K562 (cell line): Measurements from ENCODE around the gene PDZRN4. TPM values are rescaled to one million over a fixed set of nuclear protein-coding genes. Genes with fewer than 3 reads are reported as not detected.

ENCODE experiments used
- ATAC-seq: fragments of 200-7000 bp; cut with Tn5 transposase; 3 replicates; pipeline ENCODE4 v1.9.1; 2020; ENCODE audit warnings: moderate library complexity
- BruUV-seq: library from RNA; stranded (reverse); fragments of 400-500 nt; replicated peaks from 2 replicates; lab custom pipeline; 2021; lab: Mats Ljungman, UMichigan
- CTCF ChIA-PET: fragments of 300-600 bp; formaldehyde crosslinking; extraction: SDS; loops from one replicate; lab custom pipeline; 2021; ENCODE audit warnings: low intra/inter-chr PET ratio; lab: Yijun Ruan, JAX
- POLR2A ChIA-PET: fragments of 300-600, 350-650 bp; sonication (Branson Sonifier 250); formaldehyde crosslinking; extraction: SDS; loops from one replicate; lab custom pipeline; 2021; ENCODE audit warnings: antibody characterized with exemption, inconsistent platforms; lab: Yijun Ruan, JAX
- DNase-seq, 4 experiments: peaks; one replicate each; pipeline versions ENCODE4 v3.0.0 to v3.0.0-alpha.2; 2011 to 2018; ENCODE audit warnings: low spot score in 3 of 4, mixed read lengths in 3 of 4; ENCODE audit errors: extremely low read depth in 1 of 4
- FAIRE-seq: peaks from 2 replicates; lab custom pipeline; 2011; peaks lifted over from hg19 to GRCh38; lab: Jason Lieb, UNC
- H2AFZ ChIP-seq: 2 replicates; pipeline ENCODE4 v1.6.0; 2011; ENCODE audit warnings: low read depth, low read length, control low read depth, inconsistent platforms
- H3K27ac ChIP-seq: fragments of 200-600 bp; 3 replicates; pipeline ENCODE4 v1.8.0; 2011; ENCODE audit warnings: low read depth, mild to moderate bottlenecking, control low read depth, inconsistent platforms, low read length, moderate library complexity, mixed read lengths; ENCODE audit errors: extremely low read depth
- H3K27me3 ChIP-seq, 2 experiments: fragments of 300-600 bp in 1 of 2; 2 replicates in 1 of 2; 3 replicates in 1 of 2; pipeline versions ENCODE4 v1.6.0 to v1.8.0; 2011; ENCODE audit warnings: inconsistent platforms in 2 of 2, low read length in 2 of 2, mild to moderate bottlenecking in 1 of 2, mixed read lengths in 1 of 2, moderate library complexity in 1 of 2; ENCODE audit not compliant: control insufficient read depth in 2 of 2, insufficient read depth in 2 of 2
- H3K36me3 ChIP-seq: fragments of 300-600 bp; 3 replicates; pipeline ENCODE4 v1.8.0; 2011; ENCODE audit warnings: mild to moderate bottlenecking, low read length, inconsistent platforms; ENCODE audit not compliant: control insufficient read depth, insufficient read depth
- H3K4me1 ChIP-seq, 2 experiments: fragments of 200-600 bp in 1 of 2; replicated peaks in 1 of 2; 2 replicates in 1 of 2; 3 replicates in 1 of 2; pipeline versions ENCODE4 v1.5.1 to v1.8.0; 2011; ENCODE audit warnings: inconsistent platforms in 2 of 2, low read length in 2 of 2, mild to moderate bottlenecking in 1 of 2, mixed read lengths in 1 of 2, moderate library complexity in 1 of 2; ENCODE audit not compliant: control insufficient read depth in 2 of 2, insufficient read depth in 2 of 2
- H3K4me2 ChIP-seq: 2 replicates; pipeline ENCODE4 v1.6.1; 2011; ENCODE audit warnings: low read length, control low read depth, inconsistent platforms, mixed read lengths; ENCODE audit not compliant: insufficient read depth
- H3K4me3 ChIP-seq: fragments of 200-600 bp; sonication (generic), shearing (Covaris generic); 2 replicates; pipeline ENCODE4 v1.5.1; 2016; ENCODE audit warnings: control low read depth, inconsistent platforms
- H3K79me2 ChIP-seq: fragments of 200-600 bp; 3 replicates; pipeline ENCODE4 v1.8.0; 2011; ENCODE audit warnings: low read length, inconsistent platforms; ENCODE audit not compliant: control insufficient read depth, insufficient read depth
- H3K9ac ChIP-seq, 2 experiments: 2 replicates each; pipeline versions ENCODE4 v1.6.0 to v1.6.1; 2011; ENCODE audit warnings: low read depth in 2 of 2, low read length in 2 of 2, control low read depth in 1 of 2, inconsistent platforms in 1 of 2, mild to moderate bottlenecking in 1 of 2, mixed read lengths in 1 of 2; ENCODE audit not compliant: insufficient read depth in 1 of 2
- H3K9me1 ChIP-seq: one replicate; pipeline ENCODE4 v1.6.0; 2011; ENCODE audit warnings: inconsistent platforms, mild to moderate bottlenecking, low read length, moderate library complexity; ENCODE audit not compliant: control insufficient read depth, insufficient read depth
- H3K9me3 ChIP-seq: replicated peaks from 2 replicates; pipeline ENCODE4 v1.5.1; 2011; ENCODE audit warnings: low read depth, low read length, inconsistent platforms; ENCODE audit not compliant: control insufficient read depth, insufficient read depth
- H4K20me1 ChIP-seq: replicated peaks from 2 replicates; pipeline ENCODE4 v1.6.1; 2011; ENCODE audit warnings: low read length, inconsistent platforms, mixed read lengths; ENCODE audit not compliant: control insufficient read depth, insufficient read depth
- ATF7 ChIP-seq: fragments of 450-650 bp; IDR thresholded peaks from 2 replicates; pipeline ENCODE4 v1.7.1; 2014; ENCODE audit warnings: mild to moderate bottlenecking, moderate library complexity
- CEBPB ChIP-seq: fragments of 450-650 bp; IDR thresholded peaks from 2 replicates; pipeline ENCODE4 v1.6.1; 2016; ENCODE audit warnings: missing genetic modification characterization, missing compliant biosample characterization
- LCOR ChIP-seq: sonication (generic); formaldehyde crosslinking; IDR thresholded peaks from 2 replicates; pipeline ENCODE4 v1.8.0; 2022; ENCODE audit warnings: mild to moderate bottlenecking, missing genetic modification reagents
- MEF2D ChIP-seq: conservative IDR thresholded peaks from 2 replicates; pipeline ENCODE4 v1.6.1; 2016; ENCODE audit warnings: low read depth, missing genetic modification characterization, missing compliant biosample characterization
- PHTF2 ChIP-seq: fragments of 250-450 bp; sonication (Bioruptor Pico); IDR thresholded peaks from 2 replicates; pipeline ENCODE4 v1.5.0; 2021; ENCODE audit warnings: mild to moderate bottlenecking
- RFX1 ChIP-seq: fragments of 450-650 bp; IDR thresholded peaks from 2 replicates; pipeline ENCODE4 v1.6.1; 2016; ENCODE audit warnings: mild to moderate bottlenecking, moderate library complexity
- WGBS: fragments of 100-300 bp; shearing (Covaris generic); methylation state at CpG from one replicate; pipeline ENCODE4 v1.1.6; 2016; ENCODE audit warnings: low coverage, mixed read lengths; ENCODE audit not compliant: insufficient coverage; ENCODE audit errors: missing lambda C conversion rate; 5-methylcytosine and 5-hydroxymethylcytosine counted together
- in situ Hi-C: fragments of 300-500 bp; cut with MboI; formaldehyde crosslinking; loops from 4 replicates; pipeline ENCODE4 v1.15.0; 2018; ENCODE audit warnings: inconsistent platforms, mixed read lengths
- intact Hi-C: fragments of 100-400 bp; cut with micrococcal nuclease; formaldehyde crosslinking; loops from 2 replicates; pipeline ENCODE4 v1.14.2; 2022
- polyA plus RNA-seq, 8 experiments: library from polyadenylated mRNA; depleted of rRNA in 4 of 8; stranded (reverse) in 5 of 8; unstranded in 3 of 8; fragments of >200 nt; fragmentation: Nextera tagmentation in 2 of 8; fragmentation: Illumina TruSeq in 1 of 8; extraction: Ambion mirVana in 2 of 8; extraction: Trizol in 1 of 8; gene quantifications; 2 replicates each; pipeline versions ENCODE4 v1.2.1 to v1.2.3, GENCODE V29; 2011 to 2014; ENCODE audit warnings: inconsistent platforms in 1 of 8, missing spikeins in 1 of 8
- total RNA-seq, 7 experiments: library from RNA; depleted of rRNA in 6 of 7; stranded (reverse); fragments of >200 nt in 6 of 7; fragmentation: Illumina TruSeq in 2 of 7; extraction: Trizol in 2 of 7; gene quantifications; 2 replicates each; pipeline versions ENCODE4 v1.2.1 to v1.2.3, GENCODE V29; 2011 to 2021; ENCODE audit warnings: low replicate concordance in 1 of 7
- TF ChIP-seq, protein P1 (sequence below): fragments of 450-650 bp; formaldehyde crosslinking; IDR thresholded peaks from 2 replicates; pipeline ENCODE4 v1.4.0; 2022; ENCODE audit warnings: missing genetic modification characterization

Gene PDZRN4
- total and polyA plus RNA-seq, 9 of the 15 experiments (the other 6 are each of a cell fraction or from before 2014, with no cell fraction given) = not detected

DNA sequence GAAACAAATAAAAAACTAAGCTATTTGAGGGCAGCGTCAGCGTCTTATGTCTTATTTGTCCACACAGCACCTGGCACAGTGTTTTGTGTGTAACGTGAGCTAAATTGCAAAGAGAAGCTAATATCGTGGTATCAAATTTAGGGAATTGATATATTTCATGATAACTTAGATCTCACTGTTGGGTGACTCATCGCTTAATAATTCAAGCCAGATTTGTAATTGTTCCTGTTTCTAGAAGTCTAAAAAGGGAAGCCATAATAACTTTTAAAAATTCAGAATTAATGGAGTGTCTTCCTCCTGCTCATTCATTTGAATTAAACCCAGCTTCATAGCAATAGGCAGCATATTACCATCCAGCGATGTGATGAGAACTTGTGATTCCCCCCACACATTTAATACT, 214.7 kb downstream of the PDZRN4 start (continued):
- TF ChIP-seq ATF7 (no peak), MEF2D (tag) (no peak), PHTF2 (CRISPR knock-in tag) (no peak)

DNA sequence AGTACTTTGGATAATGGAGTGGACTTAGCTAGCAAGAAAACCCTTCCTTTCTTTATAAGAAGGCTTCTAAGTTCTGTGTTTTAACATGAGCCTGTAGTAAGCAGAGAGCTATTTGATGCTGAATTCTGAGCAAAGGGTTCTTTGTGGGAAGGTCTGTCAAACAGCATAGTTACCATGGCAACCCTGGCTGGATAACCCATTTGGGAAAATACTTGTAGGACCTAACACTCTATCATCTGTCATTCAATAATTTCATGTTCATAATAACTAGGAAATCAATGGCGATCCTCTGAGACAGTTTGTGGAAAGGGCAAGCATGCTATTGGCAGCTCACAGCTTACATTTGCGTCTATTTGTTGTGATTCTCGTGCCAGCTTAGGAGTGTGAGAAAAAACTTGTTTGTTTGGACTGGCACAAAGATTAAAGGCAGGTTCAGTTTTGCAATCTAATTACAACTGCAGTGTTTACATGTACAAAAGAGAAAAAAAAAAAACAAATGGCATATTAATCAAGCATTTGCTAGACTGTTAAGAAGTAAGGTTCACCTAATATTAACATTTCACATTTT, 219.2 kb downstream of the PDZRN4 start:
- Histone ChIP-seq H3K36me3 (no peaks in the 10 kb centered on the region), H2AFZ (no peak overlapping the region), H3K27me3 (no peaks in the 10 kb centered on the region), H3K27ac (no peak overlapping the region), H3K4me3 (no peak overlapping the region), H3K9me3 (no peaks in the 10 kb centered on the region), H4K20me1 (no peaks in the 10 kb centered on the region), H3K4me1 (no peaks in the 10 kb centered on the region), H3K9ac (no peak overlapping the region), H3K4me2 (no peak overlapping the region), H3K9me1 (no peaks in the 10 kb centered on the region), H3K79me2 (no peaks in the 10 kb centered on the region)
- no TSS peak for BruUV-seq
- in situ Hi-C loops = no loop called here
- CTCF ChIA-PET = no interaction called here
- intact Hi-C loops = no loop called here
- WGBS = 0% methylated on average over 3 of the region's 3 CpGs
- POLR2A ChIA-PET = no interaction called here
- DNase-seq (no peak), FAIRE-seq (no peak), ATAC-seq (no peak)
- no peak for TF ChIP-seq LCOR (CRISPR knock-in tag)
- TF ChIP-seq RFX1 = peak; percentile 47; the same call in 1 of the 2 replicates
- no peak for TF ChIP-seq CEBPB
- TF ChIP-seq, protein P1, sequence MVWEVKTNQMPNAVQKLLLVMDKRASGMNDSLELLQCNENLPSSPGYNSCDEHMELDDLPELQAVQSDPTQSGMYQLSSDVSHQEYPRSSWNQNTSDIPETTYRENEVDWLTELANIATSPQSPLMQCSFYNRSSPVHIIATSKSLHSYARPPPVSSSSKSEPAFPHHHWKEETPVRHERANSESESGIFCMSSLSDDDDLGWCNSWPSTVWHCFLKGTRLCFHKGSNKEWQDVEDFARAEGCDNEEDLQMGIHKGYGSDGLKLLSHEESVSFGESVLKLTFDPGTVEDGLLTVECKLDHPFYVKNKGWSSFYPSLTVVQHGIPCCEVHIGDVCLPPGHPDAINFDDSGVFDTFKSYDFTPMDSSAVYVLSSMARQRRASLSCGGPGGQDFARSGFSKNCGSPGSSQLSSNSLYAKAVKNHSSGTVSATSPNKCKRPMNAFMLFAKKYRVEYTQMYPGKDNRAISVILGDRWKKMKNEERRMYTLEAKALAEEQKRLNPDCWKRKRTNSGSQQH = no peak
